Measurements from ENCODE around the gene SPEM2.

The SPEM2 gene

GRCh38 chr17:7425756-7426155 is 340 bp downstream of the SPEM2 start:
- H3K27me3 ChIP-seq = no peaks in the 10 kb centered on the region
- H3K9me3 ChIP-seq = no peaks in the 10 kb centered on the region
- no peak for TF ChIP-seq CTCF (IDR thresholded peaks at IDR 0.05; ENCODE audit: low read depth, low read length)
- no peak for DNase-seq
- no peak overlapping the region for H3K4me3 ChIP-seq (ENCODE audit: low read depth, low read length)
- no peaks in the 10 kb centered on the region for H3K4me1 ChIP-seq
- no peaks in the 10 kb centered on the region for H3K36me3 ChIP-seq

- no peak for DNase-seq
- no peaks in the 10 kb centered on the region for H3K27me3 ChIP-seq
- no peak overlapping the region for H3K4me3 ChIP-seq (ENCODE audit: low read depth, low read length)
- H3K36me3 ChIP-seq = no peaks in the 10 kb centered on the region
- H3K9me3 ChIP-seq = no peaks in the 10 kb centered on the region
- H3K4me1 ChIP-seq = no peaks in the 10 kb centered on the region
- no peak for TF ChIP-seq CTCF (IDR thresholded peaks at IDR 0.05; ENCODE audit: low read depth, low read length)
These were observed 917 bp downstream of the SPEM2 start for GRCh38 chr17:7426203-7426863.

GRCh38 chr17:7426896-7427489 is 1.6 kb downstream of the SPEM2 start:
- no peak for TF ChIP-seq CTCF (IDR thresholded peaks at IDR 0.05; ENCODE audit: low read depth, low read length)
- Histone ChIP-seq H3K9me3 (no peaks in the 10 kb centered on the region), H3K4me3 (ENCODE audit: low read depth, low read length) (no peak overlapping the region), H3K27me3 (no peaks in the 10 kb centered on the region), H3K4me1 (no peaks in the 10 kb centered on the region), H3K36me3 (no peaks in the 10 kb centered on the region)
- no peak for DNase-seq

- DNase-seq = no peak
- Histone ChIP-seq H3K27me3 (no peaks in the 10 kb centered on the region), H3K36me3 (no peaks in the 10 kb centered on the region), H3K4me3 (ENCODE audit: low read depth, low read length) (no peak overlapping the region), H3K4me1 (no peaks in the 10 kb centered on the region), H3K9me3 (no peaks in the 10 kb centered on the region)
- TF ChIP-seq CTCF (IDR thresholded peaks at IDR 0.05; ENCODE audit: low read depth, low read length) = no peak
These were observed 2.1 kb downstream of the SPEM2 start for GRCh38 chr17:7427549-7427948.

- H3K4me3 ChIP-seq (ENCODE audit: low read depth, low read length) = no peak within 1 kb of the TSS
- TF ChIP-seq CTCF (IDR thresholded peaks at IDR 0.05; ENCODE audit: low read depth, low read length) = no peak
These were observed 3.1 kb downstream of the SPEM2 start, which contains the start of gene SPEM3 for GRCh38 chr17:7428557-7428956. Gene SPEM3, plus strand, starts transcription at chr17:7428857. Its CDS starts 46 bp downstream, at chr17:7428903.

GRCh38 chr17:7429722-7430121 is 4.3 kb downstream of the SPEM2 start:
- Histone ChIP-seq H3K36me3 (no peaks in the 10 kb centered on the region), H3K27me3 (no peaks in the 10 kb centered on the region), H3K9me3 (no peaks in the 10 kb centered on the region), H3K4me1 (no peaks in the 10 kb centered on the region), H3K4me3 (ENCODE audit: low read depth, low read length) (no peak overlapping the region)
- no peak for DNase-seq
- no peak for TF ChIP-seq CTCF (IDR thresholded peaks at IDR 0.05; ENCODE audit: low read depth, low read length)

More at GRCh38 chr17:7428557-7428956, 3.1 kb downstream of the SPEM2 start, which contains the start of gene SPEM3:
- no peaks in the 10 kb centered on the region for H3K9me3 ChIP-seq
- H3K27me3 ChIP-seq = no peaks in the 10 kb centered on the region
- DNase-seq = no peak
- no peaks in the 10 kb centered on the region for H3K36me3 ChIP-seq
- no peaks in the 10 kb centered on the region for H3K4me1 ChIP-seq
